BE2C (cell line): Measurements from ENCODE around the gene B3GALNT2.
A peak's percentile ranks its signal among the peaks of the same experiment; 100 is the strongest.

Source experiments
- DNase-seq: peaks from one replicate; pipeline ENCODE4 v3.0.0-alpha.2; 2020
- H3K27me3 ChIP-seq: fragments of 250-450 bp; sonication (Bioruptor Pico); 2 replicates; pipeline ENCODE4 v1.5.1; 2020; ENCODE audit warnings: mild to moderate bottlenecking
- H3K36me3 ChIP-seq: fragments of 250-450 bp; sonication (Bioruptor Pico); 2 replicates; pipeline ENCODE4 v1.5.1; 2020; ENCODE audit warnings: mild to moderate bottlenecking
- H3K4me1 ChIP-seq: fragments of 250-450 bp; sonication (Bioruptor Pico); 2 replicates; pipeline ENCODE4 v1.5.1; 2020
- H3K4me3 ChIP-seq: 2 replicates; pipeline ENCODE4 v1.5.1; 2011; ENCODE audit warnings: low read depth, low read length
- H3K9me3 ChIP-seq: fragments of 250-450 bp; sonication (Bioruptor Pico); 2 replicates; pipeline ENCODE4 v1.5.1; 2020
- TF ChIP-seq, protein P1 (sequence below): IDR thresholded peaks from 2 replicates; pipeline ENCODE4 v1.5.1; 2012; ENCODE audit warnings: mild to moderate bottlenecking, low read depth, low read length

B3GALNT2 gene

DNA sequence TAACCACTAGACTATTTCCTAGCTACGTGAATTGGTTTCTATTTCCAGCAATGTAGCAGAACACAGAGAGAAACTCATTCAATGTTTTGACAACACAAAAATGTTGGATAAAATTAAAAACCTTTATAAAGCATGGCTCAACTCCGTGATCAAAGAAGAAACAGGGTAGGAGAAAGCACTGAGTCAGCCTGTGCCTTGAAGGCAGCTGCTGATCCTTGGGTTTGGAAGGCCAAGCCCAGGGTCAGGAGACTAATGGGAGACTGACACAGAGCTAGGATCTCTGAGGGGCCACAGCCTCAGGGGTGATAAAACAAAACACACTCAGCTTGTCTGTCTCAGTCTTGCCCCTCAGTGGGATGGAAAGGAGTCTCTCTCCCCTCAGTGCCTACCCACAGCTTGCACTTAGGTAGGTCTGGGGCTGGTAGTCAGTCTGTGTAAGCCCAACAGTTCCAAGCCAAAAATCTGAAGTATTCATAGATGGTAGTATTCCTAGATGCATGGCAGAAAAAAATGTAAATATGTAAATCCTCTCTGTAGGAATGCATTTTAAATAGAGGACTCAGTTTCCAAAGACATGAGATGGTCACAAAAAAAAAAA, 53.3 kb downstream of the B3GALNT2 start:
- H3K4me3 ChIP-seq: no peak overlapping the region
- H3K9me3 ChIP-seq: no peaks in the 10 kb centered on the region
- DNase-seq: no peak
- TF ChIP-seq, protein P1, sequence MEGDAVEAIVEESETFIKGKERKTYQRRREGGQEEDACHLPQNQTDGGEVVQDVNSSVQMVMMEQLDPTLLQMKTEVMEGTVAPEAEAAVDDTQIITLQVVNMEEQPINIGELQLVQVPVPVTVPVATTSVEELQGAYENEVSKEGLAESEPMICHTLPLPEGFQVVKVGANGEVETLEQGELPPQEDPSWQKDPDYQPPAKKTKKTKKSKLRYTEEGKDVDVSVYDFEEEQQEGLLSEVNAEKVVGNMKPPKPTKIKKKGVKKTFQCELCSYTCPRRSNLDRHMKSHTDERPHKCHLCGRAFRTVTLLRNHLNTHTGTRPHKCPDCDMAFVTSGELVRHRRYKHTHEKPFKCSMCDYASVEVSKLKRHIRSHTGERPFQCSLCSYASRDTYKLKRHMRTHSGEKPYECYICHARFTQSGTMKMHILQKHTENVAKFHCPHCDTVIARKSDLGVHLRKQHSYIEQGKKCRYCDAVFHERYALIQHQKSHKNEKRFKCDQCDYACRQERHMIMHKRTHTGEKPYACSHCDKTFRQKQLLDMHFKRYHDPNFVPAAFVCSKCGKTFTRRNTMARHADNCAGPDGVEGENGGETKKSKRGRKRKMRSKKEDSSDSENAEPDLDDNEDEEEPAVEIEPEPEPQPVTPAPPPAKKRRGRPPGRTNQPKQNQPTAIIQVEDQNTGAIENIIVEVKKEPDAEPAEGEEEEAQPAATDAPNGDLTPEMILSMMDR: no peak
- H3K27me3 ChIP-seq: no peaks in the 10 kb centered on the region
- peaks cover 78% of the 10 kb centered on the region for H3K36me3 ChIP-seq
- H3K4me1 ChIP-seq: no peaks in the 10 kb centered on the region

DNA sequence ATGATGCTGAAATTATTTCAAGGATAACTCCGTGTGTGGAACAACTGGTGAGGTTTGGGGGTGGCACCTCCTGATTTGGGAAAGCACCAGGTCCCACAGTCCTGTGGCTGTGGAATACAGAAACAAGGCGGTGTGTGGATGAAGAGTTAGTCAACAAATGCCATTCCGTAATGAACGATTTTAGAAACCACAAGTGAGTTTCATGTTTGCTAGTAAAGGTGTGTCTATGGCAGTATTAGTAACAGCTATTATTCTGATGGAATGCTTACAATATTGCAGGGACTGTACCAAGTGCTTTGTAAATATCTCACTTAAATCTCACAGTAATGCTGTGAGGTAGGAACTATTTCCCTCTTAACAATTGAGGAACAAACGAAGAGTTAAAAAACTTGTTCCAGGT, 53.8 kb downstream of the B3GALNT2 start:
- DNase-seq: no peak
- Histone ChIP-seq H3K9me3 (no peaks in the 10 kb centered on the region), H3K27me3 (no peaks in the 10 kb centered on the region), H3K4me1 (no peaks in the 10 kb centered on the region), H3K4me3 (no peak overlapping the region), H3K36me3 (peaks cover 77% of the 10 kb centered on the region)
- TF ChIP-seq, protein P1: no peak

- Histone ChIP-seq H3K27me3 (no peaks in the 10 kb centered on the region), H3K4me3 (no peak overlapping the region), H3K9me3 (no peaks in the 10 kb centered on the region), H3K36me3 (peaks cover 77% of the 10 kb centered on the region), H3K4me1 (no peaks in the 10 kb centered on the region)
- TF ChIP-seq, protein P1: no peak
- no peak for DNase-seq
Measured at GRCh38 chr1:235448616-235449015, 55.6 kb downstream of the B3GALNT2 start.

GRCh38 chr1:235442788-235443429, 61.3 kb downstream of the B3GALNT2 start:
- no peak for DNase-seq
- TF ChIP-seq, protein P1: no peak
- no peaks in the 10 kb centered on the region for H3K4me1 ChIP-seq
- peaks cover 65% of the 10 kb centered on the region for H3K36me3 ChIP-seq
- H3K27me3 ChIP-seq: no peaks in the 10 kb centered on the region
- H3K4me3 ChIP-seq: no peak overlapping the region
- no peaks in the 10 kb centered on the region for H3K9me3 ChIP-seq

DNA sequence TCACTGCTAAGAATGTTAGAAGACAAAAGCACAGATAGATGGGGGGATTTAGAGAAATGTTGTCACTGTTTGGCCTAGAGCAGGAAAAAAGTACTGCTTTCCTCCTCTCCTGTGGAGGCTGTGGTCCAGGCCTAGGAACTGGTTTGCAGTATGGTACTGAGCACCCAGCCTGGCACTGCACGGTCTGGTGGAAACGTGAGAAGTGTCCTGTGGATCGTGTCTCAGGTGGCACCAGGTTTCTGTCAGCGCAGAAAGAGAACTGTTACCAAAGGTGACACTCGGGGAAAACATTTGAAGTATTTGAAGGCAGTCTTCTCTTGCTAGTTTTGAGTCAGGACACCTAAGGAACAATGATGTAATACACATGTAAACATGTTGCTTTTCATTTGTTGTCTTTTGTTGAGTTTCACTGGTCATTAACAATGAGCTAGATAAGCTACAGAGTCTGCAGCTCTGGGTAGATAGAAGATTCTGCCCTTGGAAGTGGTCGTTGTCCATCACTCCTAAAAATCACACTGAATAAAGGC, 63.0 kb downstream of the B3GALNT2 start:
- H3K9me3 ChIP-seq: no peaks in the 10 kb centered on the region
- TF ChIP-seq, protein P1: no peak
- no peak for DNase-seq
- H3K27me3 ChIP-seq: no peaks in the 10 kb centered on the region
- H3K4me1 ChIP-seq: no peaks in the 10 kb centered on the region
- H3K4me3 ChIP-seq: no peak overlapping the region
- H3K36me3 ChIP-seq: peaks cover 69% of the 10 kb centered on the region

DNA sequence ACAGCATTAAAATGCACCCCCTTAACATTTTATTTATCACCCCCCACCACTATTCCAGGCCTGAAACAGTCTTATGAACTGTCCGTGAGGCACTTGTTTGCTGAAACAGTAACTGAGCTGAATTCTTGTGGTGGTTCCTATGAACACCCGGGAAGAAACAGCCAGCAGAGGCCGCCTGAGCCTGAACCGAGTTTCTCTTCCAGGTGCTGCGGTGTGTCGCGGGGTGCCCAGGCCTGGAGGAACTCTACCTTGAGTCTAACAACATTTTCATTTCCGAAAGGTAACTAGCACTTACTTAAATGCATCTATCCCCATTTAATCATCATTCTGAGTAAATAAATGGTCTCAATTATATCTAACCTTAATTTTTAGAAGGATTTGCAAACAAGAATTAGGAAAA, 70.3 kb downstream of the B3GALNT2 start:
- no peaks in the 10 kb centered on the region for H3K4me1 ChIP-seq
- peaks cover 17% of the 10 kb centered on the region for H3K36me3 ChIP-seq
- DNase-seq: no peak
- TF ChIP-seq, protein P1: peak; percentile 22; the same call in 1 of the 2 replicates
- no peaks in the 10 kb centered on the region for H3K9me3 ChIP-seq
- no peak overlapping the region for H3K4me3 ChIP-seq
- H3K27me3 ChIP-seq: no peaks in the 10 kb centered on the region
